ENCODE data around the gene HUNK. TPM values are rescaled to one million over a fixed set of nuclear protein-coding genes. Genes with fewer than 3 reads are reported as not detected.

Gene HUNK
- total RNA-seq, 1 donor from 2014 or later = 0.77 TPM

- TF ChIP-seq, protein P1, sequence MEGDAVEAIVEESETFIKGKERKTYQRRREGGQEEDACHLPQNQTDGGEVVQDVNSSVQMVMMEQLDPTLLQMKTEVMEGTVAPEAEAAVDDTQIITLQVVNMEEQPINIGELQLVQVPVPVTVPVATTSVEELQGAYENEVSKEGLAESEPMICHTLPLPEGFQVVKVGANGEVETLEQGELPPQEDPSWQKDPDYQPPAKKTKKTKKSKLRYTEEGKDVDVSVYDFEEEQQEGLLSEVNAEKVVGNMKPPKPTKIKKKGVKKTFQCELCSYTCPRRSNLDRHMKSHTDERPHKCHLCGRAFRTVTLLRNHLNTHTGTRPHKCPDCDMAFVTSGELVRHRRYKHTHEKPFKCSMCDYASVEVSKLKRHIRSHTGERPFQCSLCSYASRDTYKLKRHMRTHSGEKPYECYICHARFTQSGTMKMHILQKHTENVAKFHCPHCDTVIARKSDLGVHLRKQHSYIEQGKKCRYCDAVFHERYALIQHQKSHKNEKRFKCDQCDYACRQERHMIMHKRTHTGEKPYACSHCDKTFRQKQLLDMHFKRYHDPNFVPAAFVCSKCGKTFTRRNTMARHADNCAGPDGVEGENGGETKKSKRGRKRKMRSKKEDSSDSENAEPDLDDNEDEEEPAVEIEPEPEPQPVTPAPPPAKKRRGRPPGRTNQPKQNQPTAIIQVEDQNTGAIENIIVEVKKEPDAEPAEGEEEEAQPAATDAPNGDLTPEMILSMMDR (IDR thresholded peaks at IDR 0.05; ENCODE audit: insufficient read depth, low read depth, low read length) = no peak
- no peak for TF ChIP-seq EZH2 (IDR thresholded peaks at IDR 0.05; ENCODE audit: insufficient read depth, low read length)
- Histone ChIP-seq H3K4me3 (ENCODE audit: insufficient read depth, low read depth, low read length) (no peak overlapping the region), H3K4me1 (ENCODE audit: insufficient read depth, low read length) (no peaks in the 10 kb centered on the region), H3K79me2 (ENCODE audit: insufficient read depth, low read length) (no peaks in the 10 kb centered on the region), H3K4me2 (ENCODE audit: low read length) (no peak overlapping the region), H3K36me3 (ENCODE audit: insufficient read depth, low read length) (no peaks in the 10 kb centered on the region), H2AFZ (ENCODE audit: low read depth, low read length) (no peak overlapping the region), H3K9ac (ENCODE audit: low read length) (no peak overlapping the region), H4K20me1 (ENCODE audit: insufficient read depth, low read length) (no peaks in the 10 kb centered on the region), H3K9me3 (ENCODE audit: insufficient read depth, low read depth, low read length) (no peaks in the 10 kb centered on the region), H3K27me3 (ENCODE audit: insufficient read depth, low read length) (peaks cover 2% of the 10 kb centered on the region), H3K27ac (ENCODE audit: low read depth, low read length) (no peak overlapping the region)
- DNase-seq (ENCODE audit: low read depth) (no peak), FAIRE-seq (no peak)
- H3K36me3 Mint-ChIP-seq (ENCODE audit: low read depth, unreplicated experiment) = no peaks in the 10 kb centered on the region
- no peak overlapping the region for H3K27ac Mint-ChIP-seq (ENCODE audit: unreplicated experiment)
- no peak overlapping the region for H3K4me3 Mint-ChIP-seq (ENCODE audit: unreplicated experiment)
- H3K4me1 Mint-ChIP-seq (ENCODE audit: low read depth, unreplicated experiment) = no peaks in the 10 kb centered on the region
- peaks cover 5% of the 10 kb centered on the region for H3K27me3 Mint-ChIP-seq (ENCODE audit: low read depth, unreplicated experiment)
- H3K9me3 Mint-ChIP-seq (ENCODE audit: unreplicated experiment) = no peaks in the 10 kb centered on the region
Measured at GRCh38 chr21:31838586-31839355, 34.0 kb upstream of the HUNK start.

- no peak overlapping the region for H3K27ac ChIP-seq (ENCODE audit: low read depth, low read length)
- H4K20me1 ChIP-seq (ENCODE audit: insufficient read depth, low read length) = no peaks in the 10 kb centered on the region
- no peak for DNase-seq (ENCODE audit: low read depth)
- FAIRE-seq = no peak
- no peaks in the 10 kb centered on the region for H3K36me3 Mint-ChIP-seq (ENCODE audit: low read depth, unreplicated experiment)
- no peaks in the 10 kb centered on the region for H3K36me3 ChIP-seq (ENCODE audit: insufficient read depth, low read length)
- peaks cover 5% of the 10 kb centered on the region for H3K27me3 Mint-ChIP-seq (ENCODE audit: low read depth, unreplicated experiment)
- H3K79me2 ChIP-seq (ENCODE audit: insufficient read depth, low read length) = no peaks in the 10 kb centered on the region
- H2AFZ ChIP-seq (ENCODE audit: low read depth, low read length) = no peak overlapping the region
- peaks cover 2% of the 10 kb centered on the region for H3K27me3 ChIP-seq (ENCODE audit: insufficient read depth, low read length)
- H3K4me3 Mint-ChIP-seq (ENCODE audit: unreplicated experiment) = no peak overlapping the region
- H3K9ac ChIP-seq (ENCODE audit: low read length) = no peak overlapping the region
- TF ChIP-seq EZH2 (IDR thresholded peaks at IDR 0.05; ENCODE audit: insufficient read depth, low read length) = no peak
- TF ChIP-seq, protein P1 (IDR thresholded peaks at IDR 0.05; ENCODE audit: insufficient read depth, low read depth, low read length) = no peak
- no peak overlapping the region for H3K4me2 ChIP-seq (ENCODE audit: low read length)
- H3K4me3 ChIP-seq (ENCODE audit: insufficient read depth, low read depth, low read length) = no peak overlapping the region
- no peak overlapping the region for H3K27ac Mint-ChIP-seq (ENCODE audit: unreplicated experiment)
- H3K4me1 Mint-ChIP-seq (ENCODE audit: low read depth, unreplicated experiment) = no peaks in the 10 kb centered on the region
- no peaks in the 10 kb centered on the region for H3K9me3 Mint-ChIP-seq (ENCODE audit: unreplicated experiment)
- no peaks in the 10 kb centered on the region for H3K9me3 ChIP-seq (ENCODE audit: insufficient read depth, low read depth, low read length)
- no peaks in the 10 kb centered on the region for H3K4me1 ChIP-seq (ENCODE audit: insufficient read depth, low read length)
Measured at GRCh38 chr21:31844206-31844605, 28.6 kb upstream of the HUNK start.

DNA sequence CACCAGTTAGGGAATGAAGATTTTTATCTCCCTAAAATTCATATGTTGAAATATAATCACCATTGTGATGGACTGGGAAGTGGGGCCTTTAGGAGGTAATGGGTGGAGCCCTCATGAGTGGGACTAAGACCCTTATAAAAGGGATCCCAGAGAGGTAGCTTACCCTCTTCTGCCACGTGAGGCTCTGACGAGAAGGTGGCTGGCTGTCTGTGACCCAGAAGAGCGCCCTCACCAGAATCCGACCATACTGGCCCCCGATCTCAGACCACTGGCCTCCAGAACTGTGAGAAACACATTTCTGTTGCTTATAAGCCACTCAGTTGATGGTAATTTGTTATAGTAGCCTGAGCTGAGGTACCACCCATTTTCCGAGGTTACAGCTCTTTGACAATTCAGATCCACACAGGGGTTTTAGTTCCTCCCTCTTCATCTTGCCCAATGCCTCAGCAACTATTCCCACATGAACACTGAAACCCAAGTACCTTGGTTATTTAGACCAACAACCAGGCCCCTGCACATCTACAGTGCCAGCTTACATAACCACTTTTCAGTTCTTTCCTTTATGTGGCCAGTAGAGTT is 27.6 kb upstream of the HUNK start:
- no peak overlapping the region for H3K4me3 Mint-ChIP-seq (ENCODE audit: unreplicated experiment)
- Histone ChIP-seq H3K9ac (ENCODE audit: low read length) (no peak overlapping the region), H3K27ac (ENCODE audit: low read depth, low read length) (no peak overlapping the region), H3K4me1 (ENCODE audit: insufficient read depth, low read length) (no peaks in the 10 kb centered on the region), H3K4me2 (ENCODE audit: low read length) (no peak overlapping the region), H2AFZ (ENCODE audit: low read depth, low read length) (no peak overlapping the region), H3K27me3 (ENCODE audit: insufficient read depth, low read length) (peaks cover 2% of the 10 kb centered on the region), H3K4me3 (ENCODE audit: insufficient read depth, low read depth, low read length) (no peak overlapping the region), H3K79me2 (ENCODE audit: insufficient read depth, low read length) (no peaks in the 10 kb centered on the region), H3K9me3 (ENCODE audit: insufficient read depth, low read depth, low read length) (no peaks in the 10 kb centered on the region), H4K20me1 (ENCODE audit: insufficient read depth, low read length) (no peaks in the 10 kb centered on the region), H3K36me3 (ENCODE audit: insufficient read depth, low read length) (no peaks in the 10 kb centered on the region)
- no peak for DNase-seq (ENCODE audit: low read depth)
- peaks cover 5% of the 10 kb centered on the region for H3K27me3 Mint-ChIP-seq (ENCODE audit: low read depth, unreplicated experiment)
- TF ChIP-seq, protein P1 (IDR thresholded peaks at IDR 0.05; ENCODE audit: insufficient read depth, low read depth, low read length) = no peak
- TF ChIP-seq EZH2 (IDR thresholded peaks at IDR 0.05; ENCODE audit: insufficient read depth, low read length) = no peak
- H3K27ac Mint-ChIP-seq (ENCODE audit: unreplicated experiment) = no peak overlapping the region
- no peak for FAIRE-seq
- H3K4me1 Mint-ChIP-seq (ENCODE audit: low read depth, unreplicated experiment) = no peaks in the 10 kb centered on the region
- no peaks in the 10 kb centered on the region for H3K9me3 Mint-ChIP-seq (ENCODE audit: unreplicated experiment)
- no peaks in the 10 kb centered on the region for H3K36me3 Mint-ChIP-seq (ENCODE audit: low read depth, unreplicated experiment)

Data from astrocyte (in vitro differentiated cells and primary cell).